Fibroblast of skin of left biceps (primary cell): ENCODE data around the gene PIP4K2A.

Experiments used
- DNase-seq, 2 experiments: peaks; one replicate each; pipeline ENCODE4 v3.0.0-alpha.2; 2013; ENCODE audit warnings: low read depth in 2 of 2

Gene PIP4K2A

DNA sequence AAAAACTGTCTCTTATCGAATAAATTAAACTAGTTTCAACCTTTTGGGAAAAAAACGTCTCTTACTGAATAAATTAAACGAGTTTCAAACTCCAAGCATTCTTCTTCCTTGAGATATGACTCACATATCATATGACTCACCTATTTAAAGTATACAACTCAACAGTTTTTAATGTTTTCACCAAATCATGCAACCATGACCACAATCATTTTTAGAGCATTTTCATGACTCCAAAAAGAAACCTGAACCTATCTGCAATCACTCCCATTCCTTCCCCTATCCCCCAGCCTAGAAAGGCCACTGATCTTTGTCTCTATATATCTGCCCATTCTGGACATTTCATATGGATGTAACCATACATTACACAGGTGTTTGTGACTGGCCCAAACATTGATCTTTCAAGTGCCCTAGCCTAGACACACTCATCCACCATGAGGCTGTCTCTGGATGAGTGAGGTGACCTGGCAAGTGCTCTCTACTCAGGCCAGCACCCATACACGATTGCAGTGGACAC lies 115.3 kb downstream of the PIP4K2A start:
- DNase-seq: peak; percentile 48 to 56

DNA sequence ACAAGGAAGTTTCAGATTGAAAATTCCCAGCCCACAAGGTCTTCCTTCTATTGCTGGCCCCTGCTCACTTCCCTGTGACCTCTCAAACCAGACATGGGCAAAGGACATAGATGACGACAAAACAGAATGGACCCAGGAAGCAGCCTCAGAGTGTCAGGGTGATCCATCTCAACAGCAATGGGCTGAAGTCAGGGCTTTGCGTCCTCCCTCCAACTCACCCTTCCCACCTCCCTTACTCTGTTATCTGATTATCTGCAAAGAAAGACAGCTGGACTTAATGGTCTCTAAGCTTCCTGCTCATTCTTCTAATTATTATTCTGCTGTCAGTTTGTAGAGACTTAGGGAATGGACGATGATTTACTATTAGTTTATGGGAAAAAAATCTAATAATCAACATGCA lies 115.9 kb downstream of the PIP4K2A start:
- no peak for DNase-seq

DNA sequence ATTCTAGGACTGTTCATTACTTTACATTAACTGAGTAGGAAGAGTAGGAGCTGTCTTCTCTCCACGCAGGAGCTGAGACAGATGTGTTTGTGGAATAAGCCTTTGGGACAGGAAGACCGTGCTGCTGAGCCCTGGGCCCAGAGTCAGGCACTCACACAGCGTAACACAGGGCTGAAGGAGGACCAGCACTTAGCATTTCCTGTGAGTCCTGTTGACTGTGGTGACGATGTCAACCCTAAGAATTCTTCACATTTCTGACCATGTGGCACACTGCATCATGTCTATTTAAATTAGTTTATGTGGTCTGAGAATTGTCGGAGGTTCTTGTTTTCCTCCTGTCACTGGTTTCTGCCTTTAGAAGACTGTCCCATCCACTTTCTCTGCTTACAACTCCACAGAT lies 117.2 kb downstream of the PIP4K2A start:
- no peak for DNase-seq

DNA sequence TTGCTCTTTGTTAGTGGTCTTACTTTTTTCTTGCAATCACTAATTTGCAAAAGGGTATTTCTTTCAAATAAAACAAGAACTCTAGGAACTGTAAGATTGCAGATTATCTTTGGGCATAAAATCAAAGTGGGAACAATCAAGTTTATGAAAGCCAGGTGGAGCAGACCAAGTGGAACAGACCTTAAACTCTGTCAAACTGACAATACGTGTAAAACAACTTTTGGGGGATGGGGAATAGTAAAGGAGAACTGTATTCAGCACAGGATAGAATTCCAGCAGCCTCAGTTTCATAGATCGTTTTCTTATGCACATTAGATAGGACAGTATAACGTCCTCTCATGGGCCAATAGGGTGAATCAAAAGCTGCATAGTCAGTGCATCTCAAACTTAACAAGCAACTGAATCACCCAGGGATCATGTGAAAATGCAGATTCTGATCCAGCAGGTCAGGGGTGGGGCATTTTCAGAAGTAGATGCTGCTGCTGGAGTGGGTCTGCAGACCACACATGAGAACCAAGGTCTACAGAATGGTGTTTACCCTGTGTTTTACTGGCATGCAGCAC lies 120.7 kb downstream of the PIP4K2A start:
- no peak for DNase-seq

DNA sequence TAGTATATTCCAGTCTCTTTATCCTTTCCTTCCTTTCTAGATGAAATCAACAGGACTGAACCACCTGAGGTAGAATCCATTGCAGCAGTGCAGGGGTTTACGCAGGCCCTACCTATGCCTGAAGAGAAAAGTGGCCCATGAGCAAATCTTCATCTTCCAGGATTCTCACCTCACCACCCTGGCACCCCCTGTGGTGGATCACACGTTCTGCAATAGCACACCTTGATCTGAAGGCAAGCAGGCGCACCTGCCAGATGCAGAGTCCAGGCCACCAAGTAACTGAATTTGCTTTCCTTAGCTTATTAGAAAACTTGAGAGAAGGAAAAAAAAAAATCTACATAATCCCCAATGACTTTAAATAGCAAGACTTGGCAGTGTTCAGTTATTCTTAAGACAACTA lies 121.4 kb downstream of the PIP4K2A start:
- DNase-seq: no peak

DNA sequence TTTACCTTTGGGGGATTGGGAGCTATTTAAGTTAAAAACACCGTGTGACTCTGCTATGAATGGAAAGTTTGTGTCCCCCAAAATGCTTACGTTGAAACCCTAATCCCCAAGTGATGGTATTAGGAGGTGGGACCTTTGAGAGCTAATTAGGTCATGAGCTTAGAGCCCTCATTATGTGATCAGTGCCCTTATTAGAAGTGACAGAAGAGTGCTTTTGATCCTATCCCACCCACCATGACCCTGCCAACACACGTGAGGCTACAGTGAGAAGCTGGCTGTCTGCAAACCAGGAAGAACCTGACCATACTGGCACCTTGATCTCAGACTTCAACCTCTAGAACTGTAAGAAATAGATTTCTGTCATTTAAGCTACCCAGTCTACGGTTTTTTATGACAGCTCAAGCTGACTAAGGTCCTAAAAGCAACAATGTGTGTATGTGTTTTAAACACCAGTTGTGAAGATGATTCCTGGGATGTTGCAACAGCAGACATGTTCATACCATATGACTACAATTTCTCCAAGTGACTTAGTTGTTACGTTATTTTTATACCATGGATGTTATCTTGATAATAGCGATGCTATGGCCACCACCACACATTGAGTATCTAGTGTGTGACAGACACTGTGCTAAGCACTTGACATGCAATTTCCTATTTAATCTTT lies 124.4 kb downstream of the PIP4K2A start:
- no peak for DNase-seq

DNA sequence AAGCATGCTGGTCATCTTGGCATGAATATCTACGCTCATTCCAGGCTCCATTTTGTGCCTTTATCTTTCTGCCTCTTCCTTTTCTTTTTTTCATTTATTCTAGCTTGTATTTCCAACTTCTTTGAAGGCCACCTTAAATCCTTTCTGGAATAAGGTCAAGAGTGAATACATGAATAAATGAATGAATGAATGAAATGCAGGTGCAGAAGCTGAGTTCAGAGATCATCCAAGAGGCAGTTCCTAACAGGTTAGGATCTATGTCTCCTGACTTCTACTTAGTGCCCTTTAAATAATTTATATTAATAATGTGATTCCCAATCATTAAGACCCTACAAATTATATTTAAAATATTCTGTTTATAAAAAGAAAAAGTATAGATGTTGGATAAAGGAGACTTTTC lies 125.9 kb downstream of the PIP4K2A start:
- DNase-seq: no peak

DNA sequence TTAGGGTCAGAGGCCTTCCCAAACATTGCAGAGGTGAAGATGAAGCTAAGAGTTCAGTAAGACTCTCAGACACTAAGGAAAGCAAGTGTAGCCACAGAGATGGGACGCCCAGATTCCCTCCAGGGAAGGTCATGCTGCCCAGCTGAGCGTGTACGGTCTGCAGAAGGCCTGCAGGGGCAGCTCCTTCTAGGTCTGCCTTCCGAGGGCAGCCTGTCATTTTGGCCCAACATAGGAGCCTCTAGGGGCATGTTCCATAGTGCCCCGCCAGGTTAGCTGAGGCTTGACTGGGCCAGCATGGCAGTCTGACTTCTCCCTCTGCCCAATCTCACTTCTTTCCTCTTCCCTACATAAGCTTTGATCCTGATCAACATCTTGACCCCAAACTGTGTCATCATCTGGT lies 130.7 kb downstream of the PIP4K2A start:
- no peak for DNase-seq

DNA sequence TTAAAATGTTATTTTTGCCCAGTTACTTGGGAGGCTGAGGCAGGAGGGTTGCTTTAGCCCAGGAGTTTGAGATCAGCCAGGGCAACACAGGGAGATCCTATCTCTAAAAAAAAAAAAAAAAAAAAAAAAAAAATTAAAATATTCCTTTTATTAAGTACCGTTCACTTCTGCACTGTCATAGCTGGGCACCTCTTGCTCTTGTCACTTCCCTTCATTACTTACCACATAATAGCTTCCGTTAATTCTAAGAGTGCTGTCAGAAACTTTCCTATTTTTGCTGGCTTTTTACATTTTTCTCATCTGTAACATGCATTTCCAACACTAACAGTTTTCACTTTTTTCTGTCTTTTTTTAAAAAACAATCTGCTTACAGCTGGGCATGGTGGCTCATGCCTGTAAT lies 132.9 kb downstream of the PIP4K2A start:
- no peak for DNase-seq

DNA sequence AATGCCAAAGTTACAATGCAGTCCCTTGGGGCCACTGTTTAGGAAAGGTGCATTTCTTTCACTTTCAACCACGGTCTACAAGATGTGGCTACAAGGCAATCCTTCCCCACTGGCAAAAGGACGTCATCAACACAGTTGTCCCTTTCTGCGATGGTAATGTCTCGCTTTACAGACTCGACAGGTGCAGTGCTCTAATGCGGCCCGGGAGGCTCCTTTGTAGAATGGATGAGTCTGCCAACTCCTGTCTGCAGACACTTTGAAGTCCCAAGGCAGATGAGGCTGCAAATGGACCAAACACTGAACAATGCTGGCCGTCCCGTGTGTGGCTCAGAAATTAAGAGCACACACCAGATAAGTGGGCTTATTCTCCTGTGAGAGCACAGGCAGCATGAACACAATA lies 133.7 kb downstream of the PIP4K2A start:
- no peak for DNase-seq

DNA sequence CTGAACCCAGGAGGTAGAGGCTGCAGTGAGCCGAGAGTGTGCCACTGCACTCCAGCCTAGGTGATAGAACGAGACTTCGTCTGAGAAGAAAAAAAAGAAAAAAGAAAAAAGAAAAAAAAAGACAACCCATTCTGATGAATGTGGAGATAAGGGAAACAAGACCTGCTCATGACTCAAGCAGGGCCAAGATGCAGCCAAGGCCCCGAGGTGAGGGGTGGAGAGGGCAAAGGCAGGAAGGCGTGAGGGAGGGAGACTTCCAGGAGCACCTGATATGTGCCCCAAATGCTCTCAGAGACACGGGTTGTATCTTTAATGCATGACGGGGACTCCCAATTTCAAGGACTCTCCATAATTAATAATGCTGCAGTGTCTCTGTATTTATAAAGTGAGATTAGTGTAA lies 134.6 kb downstream of the PIP4K2A start:
- DNase-seq: no peak

DNA sequence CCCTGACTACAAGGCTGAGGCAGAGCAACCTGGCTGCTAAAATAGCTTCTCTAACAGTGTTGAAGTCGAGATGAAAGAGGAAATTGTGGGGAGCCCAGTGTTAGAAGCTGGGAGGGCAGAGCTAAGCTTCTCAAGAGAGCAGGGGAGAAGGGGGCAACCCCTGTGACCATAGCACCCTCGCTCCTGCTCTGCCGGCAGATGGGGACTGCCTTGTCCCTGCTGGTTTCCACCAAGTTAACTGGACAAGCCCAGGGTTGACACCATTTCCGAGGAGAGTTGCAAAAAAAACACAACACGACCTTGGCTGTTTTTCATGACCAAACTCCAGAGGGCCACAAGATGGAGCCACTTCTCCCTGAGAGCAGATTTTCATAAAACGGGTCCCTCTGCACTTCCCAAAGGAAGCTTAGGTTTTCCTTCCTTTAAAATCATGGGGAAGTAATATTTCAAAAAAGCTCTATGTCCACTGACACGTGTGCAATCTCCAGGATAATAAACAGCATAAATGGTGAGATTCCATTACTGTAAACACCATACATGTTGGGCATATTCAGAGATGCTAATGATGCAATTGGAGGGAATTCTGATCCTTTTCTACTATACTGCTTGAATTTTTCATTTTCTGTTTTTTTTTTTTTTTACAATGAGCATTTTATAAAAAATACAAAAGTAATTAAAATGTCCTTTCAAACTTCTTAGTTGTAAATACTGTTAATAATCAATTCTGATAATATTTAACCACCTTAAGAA lies 140.4 kb downstream of the PIP4K2A start:
- no peak for DNase-seq

DNA sequence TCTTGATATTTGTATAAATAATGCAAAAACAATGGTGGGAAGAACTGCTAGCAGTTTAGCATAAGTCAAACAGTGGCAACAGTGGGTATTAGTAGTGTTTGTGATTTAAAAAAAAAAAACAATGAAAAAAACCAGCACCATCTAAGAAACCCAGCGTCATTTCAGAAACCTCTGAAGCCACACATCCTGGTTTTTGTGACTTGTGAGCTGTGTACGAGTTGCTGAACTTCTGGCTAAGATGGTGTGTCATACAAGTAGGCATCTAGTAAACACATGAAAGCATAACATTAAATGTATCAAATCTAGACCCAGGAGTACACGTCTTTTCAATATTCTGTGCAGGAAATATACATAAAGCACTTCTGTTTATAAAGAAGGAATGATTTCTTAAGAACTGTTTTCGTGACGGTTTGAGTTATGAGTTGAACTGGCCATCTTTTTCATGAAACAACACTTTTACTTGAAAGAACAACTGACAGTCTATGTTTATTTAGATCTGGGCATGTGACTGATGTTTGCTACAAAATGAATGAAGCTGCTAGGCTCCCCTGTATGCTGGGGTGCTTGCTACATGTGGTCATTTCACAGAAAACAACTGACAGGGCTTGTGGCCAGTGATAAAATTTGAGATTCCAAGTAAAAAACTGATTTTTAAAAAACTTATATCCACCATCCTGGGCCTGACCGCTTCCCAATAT lies 143.5 kb downstream of the PIP4K2A start:
- DNase-seq: no peak

DNA sequence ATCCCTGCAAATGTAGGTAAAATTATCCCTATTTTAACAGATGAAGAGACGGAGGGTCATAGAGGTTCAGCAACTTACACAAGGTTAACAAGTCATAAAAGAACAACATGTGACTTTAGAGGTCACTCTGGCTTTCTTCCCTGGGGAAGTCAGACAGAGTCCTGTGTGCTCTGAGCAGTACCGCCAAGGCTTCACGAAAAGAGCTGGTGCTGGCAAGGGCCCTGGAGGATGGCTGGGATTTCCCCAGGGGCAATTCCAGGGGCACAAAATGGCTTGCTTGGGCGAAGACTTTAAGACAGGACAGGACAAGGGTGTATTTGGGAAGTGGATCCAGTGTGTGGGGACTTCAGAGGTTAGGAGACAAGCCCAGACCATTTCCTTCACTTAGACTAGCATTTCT lies 144.1 kb downstream of the PIP4K2A start:
- DNase-seq: no peak

DNA sequence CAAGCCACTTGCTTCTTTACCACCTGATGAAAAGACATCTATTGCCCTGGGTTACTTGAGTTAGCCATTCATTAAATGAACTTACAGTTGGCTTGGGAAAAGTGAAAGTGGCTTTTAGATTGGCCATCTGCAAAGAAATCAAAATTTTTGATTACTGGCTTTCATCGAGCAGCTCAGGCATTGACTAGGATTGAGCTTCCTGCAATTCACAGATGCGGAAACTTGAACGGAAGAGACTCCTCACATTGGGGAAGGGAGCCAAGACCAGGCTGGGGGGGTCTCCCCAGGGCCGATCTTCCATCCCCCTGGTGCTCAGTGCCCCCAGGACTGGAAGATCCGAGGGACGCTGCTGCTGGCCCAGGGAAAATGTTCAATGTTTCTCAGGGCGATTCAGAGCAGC lies 145.4 kb downstream of the PIP4K2A start:
- no peak for DNase-seq

DNA sequence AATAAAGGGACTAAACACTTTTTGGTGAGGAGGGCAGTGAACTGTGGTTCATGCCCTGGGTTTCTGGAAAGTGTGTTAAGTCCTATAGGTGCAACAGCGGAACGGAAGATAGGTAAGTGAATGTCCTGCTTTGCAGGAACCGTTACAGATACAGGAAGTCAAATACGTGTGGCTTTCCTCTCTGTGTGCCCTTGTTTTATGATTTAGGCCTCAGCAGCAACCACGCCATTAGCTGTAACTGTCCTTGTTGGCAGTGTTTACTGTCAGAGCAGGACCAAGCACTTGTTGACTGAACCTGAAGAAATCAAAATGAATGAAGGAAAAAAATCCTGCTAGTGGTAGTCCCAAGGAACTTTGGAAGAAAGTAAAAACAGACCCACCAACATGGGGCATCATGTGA lies 150.3 kb downstream of the PIP4K2A start:
- no peak for DNase-seq

DNA sequence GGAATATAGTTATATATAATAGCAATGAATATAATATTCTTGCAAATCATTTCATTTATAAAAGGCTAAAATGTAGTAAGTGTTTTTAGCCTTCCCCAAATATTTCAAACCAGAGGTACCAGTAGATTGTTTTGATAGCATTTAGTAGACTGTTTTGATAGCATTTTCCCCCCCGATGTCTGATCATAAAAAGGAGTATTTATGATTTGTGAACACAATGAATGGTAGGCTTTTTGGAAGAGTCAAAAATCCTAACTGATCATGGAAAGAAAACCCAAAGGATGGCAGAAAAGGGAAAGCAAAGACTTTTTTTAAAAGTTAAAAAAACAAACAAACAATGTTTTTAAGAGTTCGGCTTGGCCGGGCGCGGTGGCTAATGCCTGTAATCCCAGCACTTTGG lies 152.5 kb downstream of the PIP4K2A start:
- DNase-seq: no peak

DNA sequence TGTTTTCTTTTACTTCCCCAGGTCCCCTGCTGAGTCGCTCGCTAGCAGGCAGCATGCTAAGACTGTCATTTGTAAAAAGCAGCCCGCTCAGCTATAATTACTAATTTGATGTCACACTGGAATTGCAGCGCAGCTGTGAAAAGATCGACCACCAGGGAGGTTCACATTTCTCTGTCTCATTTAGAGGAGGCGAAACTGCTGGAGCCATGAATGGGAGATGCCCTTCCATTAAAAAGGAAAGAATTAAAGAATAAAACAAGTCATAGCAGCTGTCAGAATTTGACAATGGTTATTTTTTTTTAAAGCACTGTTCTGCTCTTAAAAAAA lies 153.5 kb downstream of the PIP4K2A start:
- no peak for DNase-seq

DNA sequence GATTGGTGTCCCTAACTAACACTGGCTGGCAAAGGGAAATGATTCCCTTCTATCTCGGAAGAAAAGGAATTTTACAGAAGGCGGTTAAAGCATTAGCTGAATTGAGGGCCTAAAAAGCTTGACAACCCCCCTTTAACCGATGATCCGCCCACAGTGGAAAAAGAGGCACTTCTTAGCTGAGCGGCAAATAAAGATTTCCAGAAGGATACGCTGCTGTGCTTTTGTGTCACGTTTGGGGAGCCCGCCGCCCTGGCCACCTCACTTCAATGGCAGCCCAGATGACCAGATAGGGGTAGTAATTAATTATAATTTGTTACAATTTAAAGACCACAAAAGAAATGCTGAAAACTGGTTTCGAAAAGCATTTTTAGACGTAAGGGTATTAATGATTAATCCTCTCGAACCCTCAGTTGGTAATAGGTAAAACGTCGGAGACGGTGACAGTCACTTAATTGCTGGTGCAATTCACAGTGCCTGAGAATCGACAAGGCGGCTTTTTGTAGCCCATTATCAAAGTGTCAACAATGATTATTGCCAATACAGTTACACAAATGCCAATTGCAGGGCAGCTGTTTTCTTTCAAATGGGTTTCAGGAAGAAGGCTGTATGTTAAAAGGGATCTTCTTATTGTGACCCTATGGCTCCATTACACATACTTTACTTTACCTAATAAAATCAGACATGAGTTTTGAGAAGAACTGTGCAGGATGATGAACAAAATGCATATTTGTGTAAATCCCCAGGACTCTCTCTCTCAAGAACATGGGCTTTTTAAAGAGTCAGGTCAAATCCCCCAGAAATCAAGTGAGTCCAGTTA lies 154.1 kb downstream of the PIP4K2A start:
- no peak for DNase-seq

DNA sequence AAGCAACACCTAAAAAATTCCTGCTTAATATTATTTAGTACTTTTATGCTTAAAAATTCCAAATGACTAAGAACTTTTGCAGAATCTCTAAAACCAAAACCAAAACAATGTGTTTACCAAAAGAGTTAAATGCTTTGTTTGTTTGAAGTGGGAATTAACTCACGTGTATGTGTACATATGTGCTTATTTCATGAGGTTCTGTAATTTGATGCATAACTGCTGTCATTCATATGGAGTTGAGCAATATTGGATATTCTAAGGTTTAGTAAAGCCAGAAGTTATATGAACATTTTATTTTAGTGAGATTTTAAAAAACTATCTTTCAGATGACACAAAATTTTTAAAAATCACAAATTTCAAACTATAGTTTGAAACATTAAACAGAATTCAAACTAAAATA lies 157.1 kb downstream of the PIP4K2A start:
- DNase-seq: no peak

DNA sequence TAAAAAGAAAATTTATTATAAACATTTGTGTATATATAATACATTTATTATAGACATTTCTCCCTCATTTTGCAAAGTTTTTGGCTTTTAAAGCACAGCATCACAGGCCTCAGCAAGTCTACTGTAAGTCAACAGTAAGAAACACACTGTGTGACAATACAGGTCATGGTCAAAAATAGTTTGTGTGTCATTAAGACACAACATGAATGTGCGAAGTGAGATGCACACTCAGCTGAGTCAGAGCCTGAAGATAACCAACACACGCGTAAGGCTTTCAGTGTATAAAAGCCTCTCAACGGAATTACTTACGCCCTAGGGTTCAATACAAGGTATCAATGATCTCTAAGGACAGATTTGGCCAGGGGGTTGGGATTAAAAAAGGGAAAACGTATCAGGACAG lies 157.6 kb downstream of the PIP4K2A start:
- no peak for DNase-seq
